ENCODE results near the gene LRP2.
A peak's percentile ranks its signal among the peaks of the same experiment; 100 is the strongest.

Gene LRP2

DNA sequence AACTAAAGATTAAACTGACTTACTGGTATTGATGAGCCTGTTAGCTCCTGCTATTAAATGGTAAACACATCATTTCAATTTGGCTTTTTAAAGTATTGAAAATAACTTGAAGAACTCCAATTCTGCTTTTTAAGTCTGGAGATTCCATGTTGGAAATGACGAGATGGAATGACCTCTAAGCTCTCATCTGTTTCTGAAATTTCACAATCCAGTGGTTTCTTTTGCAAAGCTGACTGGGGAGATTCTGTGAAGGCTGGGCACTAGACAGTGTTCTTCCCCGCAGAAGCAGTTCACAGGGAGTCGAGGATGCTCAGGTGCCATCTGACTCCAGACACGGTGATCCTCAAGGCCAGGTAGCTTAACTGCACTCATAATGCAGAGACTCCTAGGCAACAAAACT, 248.3 kb downstream of the LRP2 start:
- TF ChIP-seq, protein P1, sequence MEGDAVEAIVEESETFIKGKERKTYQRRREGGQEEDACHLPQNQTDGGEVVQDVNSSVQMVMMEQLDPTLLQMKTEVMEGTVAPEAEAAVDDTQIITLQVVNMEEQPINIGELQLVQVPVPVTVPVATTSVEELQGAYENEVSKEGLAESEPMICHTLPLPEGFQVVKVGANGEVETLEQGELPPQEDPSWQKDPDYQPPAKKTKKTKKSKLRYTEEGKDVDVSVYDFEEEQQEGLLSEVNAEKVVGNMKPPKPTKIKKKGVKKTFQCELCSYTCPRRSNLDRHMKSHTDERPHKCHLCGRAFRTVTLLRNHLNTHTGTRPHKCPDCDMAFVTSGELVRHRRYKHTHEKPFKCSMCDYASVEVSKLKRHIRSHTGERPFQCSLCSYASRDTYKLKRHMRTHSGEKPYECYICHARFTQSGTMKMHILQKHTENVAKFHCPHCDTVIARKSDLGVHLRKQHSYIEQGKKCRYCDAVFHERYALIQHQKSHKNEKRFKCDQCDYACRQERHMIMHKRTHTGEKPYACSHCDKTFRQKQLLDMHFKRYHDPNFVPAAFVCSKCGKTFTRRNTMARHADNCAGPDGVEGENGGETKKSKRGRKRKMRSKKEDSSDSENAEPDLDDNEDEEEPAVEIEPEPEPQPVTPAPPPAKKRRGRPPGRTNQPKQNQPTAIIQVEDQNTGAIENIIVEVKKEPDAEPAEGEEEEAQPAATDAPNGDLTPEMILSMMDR (IDR thresholded peaks at IDR 0.05; ENCODE audit: low read depth, low read length, missing control alignments) = no peak
- in situ Hi-C loops (cut with HindIII; ENCODE audit: low pct_ligation_motif_present, low sequenced_read_pairs) = no loop called here
- H3K4me3 ChIP-seq (ENCODE audit: low read depth, low read length) = no peak overlapping the region
- DNase-seq = no peak
- H3K36me3 ChIP-seq (replicated peaks) = no peaks in the 10 kb centered on the region
- no peak overlapping the region for H3K27ac ChIP-seq
- H3K27me3 ChIP-seq (replicated peaks) = no peaks in the 10 kb centered on the region

DNA sequence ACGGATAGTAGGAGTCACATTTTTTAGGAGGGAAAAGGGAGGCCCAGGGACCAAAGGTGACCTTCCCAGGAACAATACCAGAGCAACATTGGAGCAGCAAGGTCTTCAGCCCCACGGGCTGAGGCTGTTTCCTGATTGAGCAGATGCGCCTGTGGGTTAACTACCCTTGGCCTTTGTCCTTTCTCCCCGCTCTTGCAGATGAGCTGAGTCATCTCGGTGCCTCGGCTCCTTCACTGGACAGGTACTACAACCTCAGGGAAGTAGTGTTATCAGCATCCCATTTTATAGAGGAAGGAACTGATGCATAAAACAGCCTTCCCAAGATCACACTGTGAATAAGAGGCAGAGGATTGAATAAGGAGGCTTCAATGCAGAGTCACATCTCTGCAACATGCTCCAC, 249.5 kb downstream of the LRP2 start:
- DNase-seq = no peak
- Histone ChIP-seq H3K27me3 (replicated peaks) (no peaks in the 10 kb centered on the region), H3K36me3 (replicated peaks) (no peaks in the 10 kb centered on the region), H3K27ac (no peak overlapping the region), H3K4me3 (ENCODE audit: low read depth, low read length) (no peak overlapping the region)
- TF ChIP-seq, protein P1 (IDR thresholded peaks at IDR 0.05; ENCODE audit: low read depth, low read length, missing control alignments) = no peak
- in situ Hi-C loops (cut with HindIII; ENCODE audit: low pct_ligation_motif_present, low sequenced_read_pairs) = no loop called here

DNA sequence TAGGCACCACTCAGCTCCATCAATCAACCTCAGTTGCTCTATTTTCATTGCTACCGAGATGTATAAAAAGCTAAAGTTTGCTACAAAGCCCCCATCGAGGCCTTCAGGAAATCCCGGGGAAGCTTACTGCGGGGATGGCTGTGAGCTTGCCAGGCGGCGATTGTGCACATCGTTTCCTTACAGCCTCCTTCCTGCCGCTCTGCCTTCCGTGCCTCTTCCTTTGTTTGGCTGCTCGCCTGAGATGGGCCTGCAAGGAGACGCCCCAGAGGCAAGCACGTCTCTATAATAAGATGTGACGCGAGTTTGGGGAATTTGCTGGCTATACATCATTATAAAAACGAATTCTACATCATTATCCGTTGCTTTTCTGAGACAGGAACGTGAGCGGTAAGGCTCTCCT, 251.4 kb downstream of the LRP2 start:
- TF ChIP-seq, protein P1 (IDR thresholded peaks at IDR 0.05; ENCODE audit: low read depth, low read length, missing control alignments) = no peak
- H3K4me3 ChIP-seq (ENCODE audit: low read depth, low read length) = no peak overlapping the region
- H3K36me3 ChIP-seq (replicated peaks) = no peaks in the 10 kb centered on the region
- H3K27ac ChIP-seq = no peak overlapping the region
- H3K27me3 ChIP-seq (replicated peaks) = no peaks in the 10 kb centered on the region
- DNase-seq = no peak
- in situ Hi-C loops (cut with HindIII; ENCODE audit: low pct_ligation_motif_present, low sequenced_read_pairs) = no loop called here

DNA sequence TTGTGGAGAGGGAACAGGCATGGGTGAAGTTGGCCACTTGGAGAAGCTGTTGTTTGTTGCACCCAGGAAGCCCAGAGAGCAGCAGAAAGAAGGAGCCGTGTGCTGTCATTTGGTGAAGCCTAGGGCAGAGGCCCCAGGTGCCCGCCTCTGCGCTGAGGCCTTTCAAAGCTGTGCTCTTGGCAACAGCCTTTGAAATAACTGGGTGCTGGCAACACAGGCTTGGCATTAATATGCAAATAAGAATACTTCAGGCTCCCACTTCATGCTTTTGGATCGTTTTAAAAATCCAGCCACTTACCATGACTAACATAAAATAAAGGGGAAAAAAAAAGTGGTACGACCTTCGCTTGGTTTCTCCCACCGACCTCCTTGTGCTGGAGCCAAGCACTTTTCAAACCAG, 251.9 kb downstream of the LRP2 start:
- no peak overlapping the region for H3K4me3 ChIP-seq (ENCODE audit: low read depth, low read length)
- DNase-seq = no peak
- no peaks in the 10 kb centered on the region for H3K36me3 ChIP-seq (replicated peaks)
- TF ChIP-seq, protein P1 (IDR thresholded peaks at IDR 0.05; ENCODE audit: low read depth, low read length, missing control alignments) = no peak
- no peak overlapping the region for H3K27ac ChIP-seq
- in situ Hi-C loops (cut with HindIII; ENCODE audit: low pct_ligation_motif_present, low sequenced_read_pairs) = no loop called here
- no peaks in the 10 kb centered on the region for H3K27me3 ChIP-seq (replicated peaks)

DNA sequence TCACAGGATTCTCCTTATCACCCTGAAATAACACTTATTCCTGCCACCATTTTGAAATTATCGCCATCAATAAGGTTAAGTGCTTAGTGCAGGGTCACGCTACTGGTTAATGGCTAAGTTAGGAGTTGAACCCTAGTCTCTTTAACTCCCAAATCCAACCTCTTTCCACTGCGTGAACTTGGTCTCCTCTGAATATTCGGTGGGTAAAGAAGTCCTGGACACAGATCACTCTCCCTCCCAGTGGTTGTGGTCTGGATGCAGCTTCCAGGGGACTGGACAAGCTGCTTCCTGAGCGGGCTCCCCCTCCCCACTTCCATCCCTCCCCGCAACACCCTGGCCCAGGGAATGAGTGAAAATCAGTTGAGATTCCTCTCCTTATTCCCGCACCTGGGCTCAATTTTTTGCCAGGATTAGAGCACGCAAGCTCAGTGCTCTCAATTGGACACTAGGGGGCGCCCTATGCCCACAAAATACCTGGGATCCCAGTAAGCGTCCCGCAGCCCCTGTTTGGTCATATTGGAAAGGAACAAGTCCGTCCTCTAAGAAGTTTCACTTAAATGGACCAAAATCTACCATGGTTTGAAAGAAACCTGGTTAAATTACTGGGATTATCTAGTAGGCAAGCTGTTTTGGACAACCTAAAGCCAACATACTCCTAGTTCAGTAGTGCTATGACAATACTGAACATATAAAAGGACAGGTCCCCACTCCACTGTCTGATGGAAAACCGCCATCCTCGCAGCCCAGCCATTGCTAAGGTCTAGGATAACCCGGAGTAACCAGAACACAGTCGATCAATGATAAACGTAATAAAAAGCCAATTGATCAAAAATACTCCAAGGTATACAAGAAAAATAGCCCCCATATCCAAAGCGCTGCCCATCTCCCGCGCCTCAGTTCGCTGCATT, 252.6 kb downstream of the LRP2 start:
- Histone ChIP-seq H3K27ac (no peak overlapping the region), H3K36me3 (replicated peaks) (no peaks in the 10 kb centered on the region), H3K27me3 (replicated peaks) (no peaks in the 10 kb centered on the region), H3K4me3 (ENCODE audit: low read depth, low read length) (no peak overlapping the region)
- peak; percentile 62 for DNase-seq
- TF ChIP-seq, protein P1 (IDR thresholded peaks at IDR 0.05; ENCODE audit: low read depth, low read length, missing control alignments) = peak; percentile 91
- in situ Hi-C loops (cut with HindIII; ENCODE audit: low pct_ligation_motif_present, low sequenced_read_pairs) = no loop called here
